ENCODE results near the gene CLRN3. TPM values are rescaled to one million over a fixed set of nuclear protein-coding genes. Genes with fewer than 3 reads are reported as not detected.

CLRN3 gene
- total RNA-seq, 1 donor from 2014 or later = 3.2 TPM

- Mint-ChIP-seq H3K4me3 (ENCODE audit: low read depth) (no peak overlapping the region), H3K4me1 (ENCODE audit: low read depth) (peaks cover 4% of the 10 kb centered on the region), H3K27me3 (peaks cover 4% of the 10 kb centered on the region), H3K9me3 (ENCODE audit: low read depth) (peaks cover 6% of the 10 kb centered on the region), H3K27ac (no peak overlapping the region), H3K36me3 (ENCODE audit: insufficient read depth) (no peaks in the 10 kb centered on the region)
- no peak for TF ChIP-seq CTCF (IDR thresholded peaks at IDR 0.05; ENCODE audit: unreplicated experiment)
- no peak for DNase-seq (ENCODE audit: low spot score, unreplicated experiment)
These were observed 1.4 kb upstream of the CLRN3 start for GRCh38 chr10:127894146-127894545.

GRCh38 chr10:127890832-127891334, 1.9 kb downstream of the CLRN3 start:
- DNase-seq (ENCODE audit: low spot score, unreplicated experiment) = no peak
- H3K27me3 Mint-ChIP-seq = no peaks in the 10 kb centered on the region

GRCh38 chr10:127890216-127890615, 2.5 kb downstream of the CLRN3 start:
- H3K27ac Mint-ChIP-seq = no peak overlapping the region
- peaks cover 4% of the 10 kb centered on the region for H3K4me1 Mint-ChIP-seq (ENCODE audit: low read depth)
- no peaks in the 10 kb centered on the region for H3K36me3 Mint-ChIP-seq (ENCODE audit: insufficient read depth)
- DNase-seq (ENCODE audit: low spot score, unreplicated experiment) = no peak
- no peak for TF ChIP-seq CTCF (IDR thresholded peaks at IDR 0.05; ENCODE audit: unreplicated experiment)
- no peaks in the 10 kb centered on the region for H3K9me3 Mint-ChIP-seq (ENCODE audit: low read depth)
- no peak overlapping the region for H3K4me3 Mint-ChIP-seq (ENCODE audit: low read depth)
- no peaks in the 10 kb centered on the region for H3K27me3 Mint-ChIP-seq

More at GRCh38 chr10:127890832-127891334, 1.9 kb downstream of the CLRN3 start:
- no peaks in the 10 kb centered on the region for H3K9me3 Mint-ChIP-seq (ENCODE audit: low read depth)
- TF ChIP-seq CTCF (IDR thresholded peaks at IDR 0.05; ENCODE audit: unreplicated experiment) = no peak
- no peaks in the 10 kb centered on the region for H3K36me3 Mint-ChIP-seq (ENCODE audit: insufficient read depth)
- peaks cover 4% of the 10 kb centered on the region for H3K4me1 Mint-ChIP-seq (ENCODE audit: low read depth)
- H3K4me3 Mint-ChIP-seq (ENCODE audit: low read depth) = no peak overlapping the region
- H3K27ac Mint-ChIP-seq = no peak overlapping the region

GRCh38 chr10:127889605-127890195, 3.0 kb downstream of the CLRN3 start:
- Mint-ChIP-seq H3K36me3 (ENCODE audit: insufficient read depth) (no peaks in the 10 kb centered on the region), H3K4me1 (ENCODE audit: low read depth) (peaks cover 4% of the 10 kb centered on the region), H3K9me3 (ENCODE audit: low read depth) (no peaks in the 10 kb centered on the region), H3K27ac (no peak overlapping the region), H3K27me3 (no peaks in the 10 kb centered on the region), H3K4me3 (ENCODE audit: low read depth) (no peak overlapping the region)
- no peak for DNase-seq (ENCODE audit: low spot score, unreplicated experiment)
- no peak for TF ChIP-seq CTCF (IDR thresholded peaks at IDR 0.05; ENCODE audit: unreplicated experiment)

- H3K36me3 Mint-ChIP-seq (ENCODE audit: insufficient read depth) = no peaks in the 10 kb centered on the region
- H3K4me3 Mint-ChIP-seq (ENCODE audit: low read depth) = no peak overlapping the region
- peaks cover 3% of the 10 kb centered on the region for H3K4me1 Mint-ChIP-seq (ENCODE audit: low read depth)
- no peaks in the 10 kb centered on the region for H3K27me3 Mint-ChIP-seq
- no peaks in the 10 kb centered on the region for H3K9me3 Mint-ChIP-seq (ENCODE audit: low read depth)
- H3K27ac Mint-ChIP-seq = no peak overlapping the region
- no peak for DNase-seq (ENCODE audit: low spot score, unreplicated experiment)
- no peak for TF ChIP-seq CTCF (IDR thresholded peaks at IDR 0.05; ENCODE audit: unreplicated experiment)
These were observed 4.0 kb downstream of the CLRN3 start for GRCh38 chr10:127888521-127889312.
